Loucy (cell line): ENCODE data around the gene DCUN1D2.

Source experiments
- H2AFZ ChIP-seq: fragments of 200-600 bp; sonication (generic); 2 replicates; pipeline ENCODE4 v1.6.0; 2016; ENCODE audit warnings: antibody characterized with exemption, mild to moderate bottlenecking, low read length, moderate library complexity
- H3F3A ChIP-seq: fragments of 200-600 bp; 2 replicates; pipeline ENCODE4 v1.6.0; 2016; ENCODE audit warnings: antibody characterized with exemption, low read depth, mild to moderate bottlenecking
- H3K27me3 ChIP-seq: fragments of 200-600 bp; sonication (generic); 2 replicates; pipeline ENCODE4 v1.6.1; 2014; ENCODE audit warnings: low read length, mild to moderate bottlenecking; ENCODE audit not compliant: insufficient read depth, poor library complexity, severe bottlenecking
- H3K36me3 ChIP-seq: fragments of 200-600 bp; sonication (generic); 2 replicates; pipeline ENCODE4 v1.6.1; 2016; ENCODE audit warnings: low read length; ENCODE audit not compliant: insufficient read depth
- H3K4me1 ChIP-seq: fragments of 200-600 bp; sonication (generic); 2 replicates; pipeline ENCODE4 v1.5.1; 2014; ENCODE audit warnings: low read length, mild to moderate bottlenecking; ENCODE audit not compliant: insufficient read depth, poor library complexity, severe bottlenecking
- H3K4me2 ChIP-seq: fragments of 200-600 bp; sonication (generic); 2 replicates; pipeline ENCODE4 v1.6.0; 2014; ENCODE audit warnings: antibody characterized with exemption, low read length, low read depth, mild to moderate bottlenecking; ENCODE audit not compliant: poor library complexity, severe bottlenecking
- H3K4me3 ChIP-seq: fragments of 200-600 bp; sonication (generic); 2 replicates; pipeline ENCODE4 v1.5.1; 2014; ENCODE audit warnings: low read length, mild to moderate bottlenecking, mixed read lengths; ENCODE audit not compliant: poor library complexity, severe bottlenecking
- H3K79me2 ChIP-seq: fragments of 200-600 bp; sonication (generic); 2 replicates; pipeline ENCODE4 v1.6.1; 2014; ENCODE audit warnings: low read length; ENCODE audit not compliant: insufficient read depth
- H3K9ac ChIP-seq: fragments of 200-600 bp; sonication (generic); 2 replicates; pipeline ENCODE4 v1.6.0; 2014; ENCODE audit warnings: mild to moderate bottlenecking, low read depth, low read length, moderate library complexity; ENCODE audit not compliant: poor library complexity, severe bottlenecking
- H3K9me2 ChIP-seq: fragments of 200-600 bp; sonication (generic); replicated peaks from 2 replicates; pipeline ENCODE4 v1.6.1; 2016; ENCODE audit warnings: low read depth, low read length, mixed read lengths
- H3K9me3 ChIP-seq: fragments of 200-600 bp; sonication (generic); 2 replicates; pipeline ENCODE4 v1.6.1; 2014; ENCODE audit warnings: mild to moderate bottlenecking, antibody characterized with exemption, low read length, low read depth; ENCODE audit not compliant: insufficient read depth
- H4K20me1 ChIP-seq: fragments of 200-600 bp; sonication (generic); 2 replicates; pipeline ENCODE4 v1.6.0; 2014; ENCODE audit warnings: antibody characterized with exemption, low read length, mild to moderate bottlenecking; ENCODE audit not compliant: insufficient read depth, poor library complexity, severe bottlenecking
- EZH2phosphoT487 ChIP-seq: fragments of 200-600 bp; IDR thresholded peaks from 2 replicates; pipeline ENCODE4 v1.6.1; 2018; ENCODE audit warnings: antibody characterized with exemption, mild to moderate bottlenecking, moderate library complexity, borderline replicate concordance
- TF ChIP-seq, protein P1 (sequence below): fragments of 200-600 bp; sonication (generic); conservative IDR thresholded peaks from 2 replicates; pipeline ENCODE4 v1.5.1; 2014; ENCODE audit warnings: mild to moderate bottlenecking, antibody characterized with exemption, low read length

DCUN1D2 gene

DNA sequence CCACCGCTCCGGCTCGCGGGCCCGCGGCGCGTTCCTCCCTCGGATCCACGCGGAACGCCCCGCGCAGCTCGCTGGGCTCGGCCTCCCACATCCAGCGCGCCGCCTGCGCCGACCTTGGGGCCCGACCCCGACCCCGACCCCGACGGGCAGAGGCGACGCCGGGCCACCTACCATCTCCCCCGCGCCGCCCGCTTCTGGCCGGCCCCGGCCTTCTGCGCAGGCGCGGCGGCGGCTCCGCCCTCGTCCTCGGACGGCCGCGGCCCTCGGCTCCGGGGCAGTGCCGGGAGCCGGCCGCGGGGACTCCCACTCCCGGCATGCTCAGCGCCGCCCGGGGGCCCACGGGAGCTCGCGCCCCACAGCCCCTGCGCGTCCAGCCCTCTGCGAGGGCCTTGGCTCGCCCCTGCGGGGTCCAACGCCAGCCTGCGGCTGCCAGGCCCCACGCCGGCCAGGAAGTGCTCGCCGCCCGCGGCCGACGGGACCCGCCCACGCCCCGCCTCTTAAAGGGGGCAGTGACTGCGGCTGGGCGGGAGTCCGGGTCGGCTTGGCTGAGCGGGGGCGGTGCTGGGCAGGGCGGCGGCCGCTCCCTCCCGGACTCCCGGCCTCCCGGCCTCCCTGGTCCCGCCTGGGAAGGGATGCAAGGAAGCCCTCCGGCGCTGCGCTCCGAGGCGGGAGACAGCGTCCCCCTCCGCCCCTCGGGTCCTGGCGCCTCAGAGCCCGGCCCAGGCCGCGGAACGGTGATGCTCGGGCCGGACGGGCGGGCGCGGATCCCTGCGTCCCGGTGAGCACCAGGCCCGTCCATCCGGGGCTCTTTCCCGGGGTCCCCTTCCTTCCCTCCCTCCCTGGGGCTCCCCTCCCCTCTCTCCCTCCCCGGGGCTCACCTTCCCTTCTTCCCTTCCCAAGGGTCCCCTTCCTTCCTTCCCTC, at the start of gene DCUN1D2:
Gene DCUN1D2, minus strand, starts transcription at position 216 of the 922 bp plus-strand sequence. Its CDS starts 42 bp downstream, at position 174.
- peak within 1 kb of the TSS; percentile 93 for H3K4me2 ChIP-seq
- no peaks in the 10 kb centered on the region for H3K27me3 ChIP-seq
- H3F3A ChIP-seq = no peaks in the 10 kb centered on the region
- H4K20me1 ChIP-seq = peaks cover 31% of the 10 kb centered on the region
- TF ChIP-seq EZH2phosphoT487 = no peak
- TF ChIP-seq, protein P1, sequence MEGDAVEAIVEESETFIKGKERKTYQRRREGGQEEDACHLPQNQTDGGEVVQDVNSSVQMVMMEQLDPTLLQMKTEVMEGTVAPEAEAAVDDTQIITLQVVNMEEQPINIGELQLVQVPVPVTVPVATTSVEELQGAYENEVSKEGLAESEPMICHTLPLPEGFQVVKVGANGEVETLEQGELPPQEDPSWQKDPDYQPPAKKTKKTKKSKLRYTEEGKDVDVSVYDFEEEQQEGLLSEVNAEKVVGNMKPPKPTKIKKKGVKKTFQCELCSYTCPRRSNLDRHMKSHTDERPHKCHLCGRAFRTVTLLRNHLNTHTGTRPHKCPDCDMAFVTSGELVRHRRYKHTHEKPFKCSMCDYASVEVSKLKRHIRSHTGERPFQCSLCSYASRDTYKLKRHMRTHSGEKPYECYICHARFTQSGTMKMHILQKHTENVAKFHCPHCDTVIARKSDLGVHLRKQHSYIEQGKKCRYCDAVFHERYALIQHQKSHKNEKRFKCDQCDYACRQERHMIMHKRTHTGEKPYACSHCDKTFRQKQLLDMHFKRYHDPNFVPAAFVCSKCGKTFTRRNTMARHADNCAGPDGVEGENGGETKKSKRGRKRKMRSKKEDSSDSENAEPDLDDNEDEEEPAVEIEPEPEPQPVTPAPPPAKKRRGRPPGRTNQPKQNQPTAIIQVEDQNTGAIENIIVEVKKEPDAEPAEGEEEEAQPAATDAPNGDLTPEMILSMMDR = no peak
- H3K4me1 ChIP-seq = peaks cover 76% of the 10 kb centered on the region
- H3K36me3 ChIP-seq = no peaks in the 10 kb centered on the region
- peaks cover 93% of the 10 kb centered on the region for H3K79me2 ChIP-seq
- H2AFZ ChIP-seq = peak within 1 kb of the TSS; percentile 86
- peak within 1 kb of the TSS; percentile 93 for H3K4me3 ChIP-seq
- H3K9ac ChIP-seq = peak within 1 kb of the TSS; percentile 94
- H3K9me2 ChIP-seq = no peaks in the 10 kb centered on the region
- H3K9me3 ChIP-seq = no peaks in the 10 kb centered on the region

DNA sequence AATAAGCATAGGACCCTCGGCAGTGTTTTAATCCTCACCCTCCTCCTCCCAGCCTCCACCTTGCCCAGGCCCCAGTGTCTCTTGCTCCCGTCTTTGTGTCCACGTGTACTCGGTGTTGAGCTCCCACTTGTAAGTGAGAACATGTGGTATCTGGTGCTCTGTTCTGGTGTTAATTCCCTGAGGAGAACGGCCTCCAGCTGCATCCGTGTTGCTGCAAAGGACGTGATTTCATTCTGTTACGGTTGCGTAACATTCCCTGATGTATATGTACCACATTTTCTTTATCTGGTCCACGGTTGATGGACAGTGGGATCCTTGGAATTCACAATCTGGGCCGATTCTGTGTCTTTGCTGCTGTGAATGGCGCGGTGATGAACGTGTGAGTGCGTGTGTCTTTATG, 49.3 kb upstream of the DCUN1D2 start:
- Histone ChIP-seq H3K4me3 (no peak overlapping the region), H3K79me2 (no peaks in the 10 kb centered on the region), H3F3A (no peaks in the 10 kb centered on the region), H3K27me3 (no peaks in the 10 kb centered on the region), H3K9me3 (no peaks in the 10 kb centered on the region), H3K4me2 (no peak overlapping the region), H3K36me3 (no peaks in the 10 kb centered on the region), H4K20me1 (no peaks in the 10 kb centered on the region), H3K9ac (no peak overlapping the region), H2AFZ (no peak overlapping the region), H3K4me1 (no peaks in the 10 kb centered on the region), H3K9me2 (no peaks in the 10 kb centered on the region)
- TF ChIP-seq, protein P1 = no peak
- no peak for TF ChIP-seq EZH2phosphoT487

DNA sequence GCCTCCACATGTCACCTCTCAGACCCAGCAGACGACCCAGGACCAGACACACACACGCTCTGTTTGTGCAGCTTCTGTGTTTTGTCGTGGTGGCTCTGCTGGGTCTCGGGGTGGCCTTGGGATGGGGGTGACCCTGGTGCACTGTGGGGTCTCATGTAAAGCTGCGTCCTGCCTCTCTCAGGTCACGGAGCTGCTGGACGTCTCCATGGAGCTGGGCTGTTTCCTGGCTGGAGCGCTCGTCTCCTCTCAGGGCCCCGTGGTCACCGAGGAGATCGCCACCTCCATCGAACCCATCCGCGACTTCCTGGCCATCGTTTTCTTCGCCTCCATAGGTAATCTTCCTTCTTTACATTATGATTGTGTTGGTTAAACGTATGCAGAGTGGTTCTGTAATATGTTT, 48.7 kb upstream of the DCUN1D2 start:
- Histone ChIP-seq H4K20me1 (no peaks in the 10 kb centered on the region), H3K4me3 (no peak overlapping the region), H2AFZ (no peak overlapping the region), H3K9me2 (no peaks in the 10 kb centered on the region), H3K4me2 (no peak overlapping the region), H3K79me2 (no peaks in the 10 kb centered on the region), H3K9ac (no peak overlapping the region), H3K27me3 (no peaks in the 10 kb centered on the region), H3K36me3 (no peaks in the 10 kb centered on the region), H3F3A (no peaks in the 10 kb centered on the region), H3K4me1 (no peaks in the 10 kb centered on the region), H3K9me3 (no peaks in the 10 kb centered on the region)
- TF ChIP-seq EZH2phosphoT487 = no peak
- TF ChIP-seq, protein P1 = no peak
